GM18861 (cell line): ENCODE results near the gene STK33.
A peak's percentile ranks its signal among the peaks of the same experiment; 100 is the strongest.
"Not testable (repeated sequence)": the region's sequence is repeated elsewhere in the genome, so short reads cannot be mapped to it uniquely, and the experiment has no call there.

ENCODE experiments used
- ATAC-seq: cut with Tn5 transposase; IDR thresholded peaks from one replicate; pipeline ENCODE4 v1.9.1; 2021; ENCODE audit not compliant: unreplicated experiment

STK33 gene

GRCh38 chr11:8545698-8546366, 48.2 kb downstream of the STK33 start:
- ATAC-seq: no peak

GRCh38 chr11:8544807-8545206, 49.2 kb downstream of the STK33 start:
- no peak for ATAC-seq

- no peak for ATAC-seq
Measured at GRCh38 chr11:8543278-8543677, 50.8 kb downstream of the STK33 start.

- no peak for ATAC-seq
Measured at GRCh38 chr11:8541448-8541847, 52.6 kb downstream of the STK33 start.

GRCh38 chr11:8533332-8533731, 60.7 kb downstream of the STK33 start:
- ATAC-seq: peak; percentile 82

- peak; percentile 58 for ATAC-seq
Measured at GRCh38 chr11:8532475-8532874, 61.6 kb downstream of the STK33 start.

GRCh38 chr11:8531982-8532381, 62.0 kb downstream of the STK33 start:
- no peak for ATAC-seq

- ATAC-seq: no peak
Measured at GRCh38 chr11:8531312-8531711, 62.7 kb downstream of the STK33 start.

GRCh38 chr11:8527939-8528338, 66.1 kb downstream of the STK33 start:
- ATAC-seq: no peak

- ATAC-seq: no peak
Measured at GRCh38 chr11:8523396-8523795, 70.6 kb downstream of the STK33 start.

GRCh38 chr11:8512547-8512946, 81.5 kb downstream of the STK33 start:
- ATAC-seq: no peak

GRCh38 chr11:8503910-8504364, 90.1 kb downstream of the STK33 start:
- no peak for ATAC-seq

- ATAC-seq: no peak
Measured at GRCh38 chr11:8501836-8502235, 92.2 kb downstream of the STK33 start.

- no peak for ATAC-seq
Measured at GRCh38 chr11:8488395-8488794, 105.6 kb downstream of the STK33 start.

GRCh38 chr11:8487261-8487660, 106.8 kb downstream of the STK33 start:
- no peak for ATAC-seq

GRCh38 chr11:8484251-8484650, 109.8 kb downstream of the STK33 start:
- ATAC-seq: no peak

- no peak for ATAC-seq
Measured at GRCh38 chr11:8480858-8481257, 113.2 kb downstream of the STK33 start.

GRCh38 chr11:8477680-8478079, 116.3 kb downstream of the STK33 start:
- peak; percentile 88 for ATAC-seq

- ATAC-seq: no peak
Measured at GRCh38 chr11:8477151-8477550, 116.9 kb downstream of the STK33 start.

- not testable (repeated sequence) for ATAC-seq
Measured at GRCh38 chr11:8467806-8468205, 126.2 kb downstream of the STK33 start.

GRCh38 chr11:8467356-8467755, 126.7 kb downstream of the STK33 start:
- ATAC-seq: not testable (repeated sequence)

GRCh38 chr11:8466884-8467283, 127.1 kb downstream of the STK33 start:
- ATAC-seq: not testable (repeated sequence)

GRCh38 chr11:8459711-8460399, 134.2 kb downstream of the STK33 start:
- no peak for ATAC-seq
